Measurements from ENCODE around the gene BCL2L1.

BCL2L1 gene

GRCh38 chr20:31718952-31719643, 3.6 kb downstream of the BCL2L1 start:
- no peak overlapping the region for H3K4me3 ChIP-seq (ENCODE audit: low read depth, low read length)
- DNase-seq (ENCODE audit: low read depth) = no peak
- TF ChIP-seq, protein P1, sequence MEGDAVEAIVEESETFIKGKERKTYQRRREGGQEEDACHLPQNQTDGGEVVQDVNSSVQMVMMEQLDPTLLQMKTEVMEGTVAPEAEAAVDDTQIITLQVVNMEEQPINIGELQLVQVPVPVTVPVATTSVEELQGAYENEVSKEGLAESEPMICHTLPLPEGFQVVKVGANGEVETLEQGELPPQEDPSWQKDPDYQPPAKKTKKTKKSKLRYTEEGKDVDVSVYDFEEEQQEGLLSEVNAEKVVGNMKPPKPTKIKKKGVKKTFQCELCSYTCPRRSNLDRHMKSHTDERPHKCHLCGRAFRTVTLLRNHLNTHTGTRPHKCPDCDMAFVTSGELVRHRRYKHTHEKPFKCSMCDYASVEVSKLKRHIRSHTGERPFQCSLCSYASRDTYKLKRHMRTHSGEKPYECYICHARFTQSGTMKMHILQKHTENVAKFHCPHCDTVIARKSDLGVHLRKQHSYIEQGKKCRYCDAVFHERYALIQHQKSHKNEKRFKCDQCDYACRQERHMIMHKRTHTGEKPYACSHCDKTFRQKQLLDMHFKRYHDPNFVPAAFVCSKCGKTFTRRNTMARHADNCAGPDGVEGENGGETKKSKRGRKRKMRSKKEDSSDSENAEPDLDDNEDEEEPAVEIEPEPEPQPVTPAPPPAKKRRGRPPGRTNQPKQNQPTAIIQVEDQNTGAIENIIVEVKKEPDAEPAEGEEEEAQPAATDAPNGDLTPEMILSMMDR (conservative IDR thresholded peaks at IDR 0.05; ENCODE audit: low read depth, low read length) = no peak

- TF ChIP-seq, protein P1 (conservative IDR thresholded peaks at IDR 0.05; ENCODE audit: low read depth, low read length) = no peak
- DNase-seq (ENCODE audit: low read depth) = no peak
- no peak overlapping the region for H3K4me3 ChIP-seq (ENCODE audit: low read depth, low read length)
Observed at GRCh38 chr20:31717478-31718201, 5.0 kb downstream of the BCL2L1 start.

GRCh38 chr20:31716818-31717477, 5.7 kb downstream of the BCL2L1 start:
- TF ChIP-seq, protein P1 (conservative IDR thresholded peaks at IDR 0.05; ENCODE audit: low read depth, low read length) = no peak
- DNase-seq (ENCODE audit: low read depth) = no peak
- H3K4me3 ChIP-seq (ENCODE audit: low read depth, low read length) = no peak overlapping the region

DNA sequence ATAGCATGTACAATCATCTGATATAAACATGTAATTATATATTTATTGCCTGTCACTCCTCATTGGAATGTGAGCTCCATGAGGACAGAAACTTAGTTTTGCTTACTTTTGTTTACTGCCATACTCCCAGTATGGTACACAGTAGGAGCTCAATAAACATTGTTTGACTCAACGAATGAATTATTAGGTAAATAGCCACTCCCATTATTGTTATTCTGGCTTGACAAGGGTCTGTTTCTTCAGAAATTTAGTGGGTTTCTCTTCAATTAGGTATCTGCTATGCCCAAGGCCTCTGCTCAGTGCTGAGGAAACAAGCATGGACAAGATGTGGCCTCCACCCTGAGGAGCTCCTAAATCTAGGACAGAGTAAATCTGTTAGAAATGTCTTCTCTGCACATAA, 6.3 kb downstream of the BCL2L1 start:
- DNase-seq (ENCODE audit: low read depth) = no peak
- TF ChIP-seq, protein P1 (conservative IDR thresholded peaks at IDR 0.05; ENCODE audit: low read depth, low read length) = no peak

GRCh38 chr20:31715766-31716165, 6.9 kb downstream of the BCL2L1 start:
- DNase-seq (ENCODE audit: low read depth) = no peak
- TF ChIP-seq, protein P1 (conservative IDR thresholded peaks at IDR 0.05; ENCODE audit: low read depth, low read length) = no peak

More for the DNA sequence above, 6.3 kb downstream of the BCL2L1 start:
- H3K4me3 ChIP-seq (ENCODE audit: low read depth, low read length) = no peak overlapping the region

DNA sequence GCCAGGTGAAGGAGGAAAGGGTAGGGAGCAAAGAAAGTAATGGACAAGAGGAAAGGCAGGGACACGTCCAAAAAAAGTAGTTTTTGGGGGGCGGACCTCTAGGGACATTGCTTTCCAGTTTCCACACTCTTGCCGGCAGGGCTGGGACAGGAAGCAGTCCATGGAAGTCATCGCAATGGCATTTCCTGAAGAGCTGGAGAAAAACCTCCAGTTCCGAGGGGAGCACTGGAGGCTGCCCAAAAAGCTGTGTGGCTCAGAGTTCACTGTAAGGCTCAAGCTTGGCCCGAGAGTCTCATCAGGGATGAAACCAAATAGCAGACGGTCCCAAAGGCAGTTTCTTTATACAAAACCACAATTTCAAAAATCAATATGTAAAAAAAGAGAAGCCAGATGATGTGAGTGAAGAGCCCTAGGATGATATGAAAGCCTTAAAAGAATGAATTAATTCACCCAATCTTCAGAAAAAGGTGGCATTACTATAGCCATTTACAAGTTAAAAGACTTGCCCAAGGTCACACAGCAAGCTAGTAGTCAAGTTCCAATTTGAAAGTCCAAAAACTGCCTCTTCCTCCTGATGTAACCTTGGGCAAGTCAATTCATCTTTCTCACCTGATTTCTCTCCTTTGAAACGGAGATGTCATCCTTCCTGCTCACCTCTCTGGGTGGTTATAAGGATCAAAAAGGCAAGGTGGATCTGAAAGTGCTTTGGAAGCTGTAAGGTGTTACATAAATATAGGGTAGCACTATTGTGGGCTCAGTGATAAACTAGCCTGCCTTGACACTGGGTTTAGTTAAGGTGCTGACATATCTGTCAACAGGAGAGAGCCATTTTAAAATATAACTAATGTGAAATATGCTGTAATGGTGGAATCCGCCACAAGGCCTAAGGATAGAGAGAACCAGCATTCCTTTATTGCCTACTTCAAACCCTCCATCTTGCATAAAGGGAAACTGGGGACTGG, 9.1 kb downstream of the BCL2L1 start:
- TF ChIP-seq, protein P1 (conservative IDR thresholded peaks at IDR 0.05; ENCODE audit: low read depth, low read length) = no peak
- no peak overlapping the region for H3K4me3 ChIP-seq (ENCODE audit: low read depth, low read length)
- peak; percentile 81 for DNase-seq (ENCODE audit: low read depth)

More at GRCh38 chr20:31715766-31716165, 6.9 kb downstream of the BCL2L1 start:
- H3K4me3 ChIP-seq (ENCODE audit: low read depth, low read length) = no peak overlapping the region
